GM18858 (cell line): ENCODE data around the gene PSMD2.

Source experiments
- ATAC-seq: cut with Tn5 transposase; IDR thresholded peaks from one replicate; pipeline ENCODE4 v1.9.1; 2021; ENCODE audit not compliant: unreplicated experiment

The PSMD2 gene

DNA sequence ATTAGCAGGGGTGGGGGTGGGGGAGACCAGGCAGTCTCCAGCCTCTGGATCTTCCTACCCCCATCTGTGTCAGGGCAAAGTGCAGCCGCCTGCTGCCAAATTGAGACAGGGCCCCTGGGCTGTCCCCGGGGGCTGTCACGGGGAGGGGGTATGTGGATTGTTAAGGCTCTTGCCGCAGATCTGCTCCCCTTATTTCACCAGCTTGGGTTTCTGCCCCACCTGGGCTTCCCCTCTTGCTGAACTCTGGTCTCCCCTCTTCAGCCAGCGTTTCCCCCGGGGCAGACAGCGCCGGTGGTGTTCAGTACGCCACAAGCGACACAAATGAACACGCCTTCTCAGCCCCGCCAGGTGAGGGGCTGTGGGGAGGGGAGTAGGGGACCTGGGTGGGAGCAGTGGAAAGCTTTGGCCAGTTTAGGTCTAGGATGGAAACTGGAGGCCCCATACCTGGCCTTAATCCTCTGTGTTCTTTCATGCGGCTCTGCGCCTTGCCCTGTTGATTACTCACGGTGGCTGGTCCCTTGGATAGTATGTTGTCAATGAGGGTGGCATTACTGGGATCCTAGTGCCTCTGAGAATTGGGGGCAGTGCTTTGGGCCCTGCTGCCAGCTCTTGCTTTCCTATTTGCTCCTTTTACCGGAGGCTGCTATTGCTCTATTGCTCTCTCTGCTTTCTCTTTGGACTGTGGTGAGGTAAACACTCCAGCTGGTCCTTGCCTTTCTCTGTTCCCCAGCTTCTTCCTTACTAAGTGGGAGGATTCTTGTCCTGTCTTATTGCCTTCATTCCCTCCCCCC, 17.0 kb downstream of the PSMD2 start:
- ATAC-seq, result no peak

DNA sequence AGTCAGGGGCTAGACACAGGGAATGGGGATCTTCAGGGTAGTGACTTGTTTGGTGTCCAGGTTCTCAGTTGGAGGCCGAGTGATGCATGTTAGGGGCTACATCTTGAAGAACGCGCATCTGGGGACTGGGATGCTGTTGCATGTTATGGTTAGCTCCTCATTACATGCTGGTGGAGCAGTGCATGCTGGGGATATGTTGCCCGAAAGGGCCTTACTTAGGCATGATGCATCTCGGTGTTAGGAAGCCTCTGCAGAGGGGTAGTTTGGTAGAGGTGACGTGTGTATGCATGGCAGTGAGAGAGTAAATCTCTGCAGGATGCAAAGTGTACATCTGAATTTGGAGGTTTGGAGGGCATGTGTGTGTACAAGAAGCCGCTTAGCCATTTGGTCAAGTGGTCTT, 17.8 kb downstream of the PSMD2 start:
- no peak for ATAC-seq

DNA sequence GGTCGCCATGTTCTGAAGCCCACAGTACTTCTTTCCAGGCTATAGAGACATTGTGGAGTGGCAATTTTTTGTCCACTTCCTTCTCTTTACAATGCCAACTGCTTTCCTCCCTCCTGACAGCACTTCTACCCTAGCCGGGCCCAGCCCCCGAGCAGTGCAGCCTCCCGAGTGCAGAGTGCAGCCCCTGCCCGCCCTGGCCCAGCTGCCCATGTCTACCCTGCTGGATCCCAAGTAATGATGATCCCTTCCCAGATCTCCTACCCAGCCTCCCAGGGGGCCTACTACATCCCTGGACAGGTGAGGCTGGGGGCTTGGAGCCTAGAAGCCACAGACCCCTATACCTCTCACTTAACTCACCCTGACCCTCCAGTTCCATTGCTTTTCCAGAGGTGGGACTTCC, 18.2 kb downstream of the PSMD2 start:
- ATAC-seq, result no peak

- ATAC-seq, result no peak
These were observed 21.0 kb downstream of the PSMD2 start for GRCh38 chr3:184320104-184320445.

GRCh38 chr3:184321666-184322065, 22.6 kb downstream of the PSMD2 start:
- ATAC-seq, result no peak

- no peak for ATAC-seq
These were observed 23.9 kb downstream of the PSMD2 start for GRCh38 chr3:184322731-184323487.

DNA sequence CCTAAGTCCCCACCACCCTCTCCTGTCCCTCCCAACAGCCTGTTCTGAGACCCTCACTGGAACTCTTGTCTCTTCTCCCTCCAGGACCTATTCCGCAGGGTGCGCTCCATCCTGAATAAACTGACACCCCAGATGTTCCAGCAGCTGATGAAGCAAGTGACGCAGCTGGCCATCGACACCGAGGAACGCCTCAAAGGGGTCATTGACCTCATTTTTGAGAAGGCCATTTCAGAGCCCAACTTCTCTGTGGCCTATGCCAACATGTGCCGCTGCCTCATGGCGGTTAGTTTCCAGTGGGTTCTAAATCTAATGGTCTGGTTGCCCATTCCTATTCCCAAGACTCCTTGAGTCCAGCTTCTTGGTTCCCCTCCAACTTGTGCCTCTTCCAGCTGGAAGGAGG, 24.7 kb downstream of the PSMD2 start:
- no peak for ATAC-seq

DNA sequence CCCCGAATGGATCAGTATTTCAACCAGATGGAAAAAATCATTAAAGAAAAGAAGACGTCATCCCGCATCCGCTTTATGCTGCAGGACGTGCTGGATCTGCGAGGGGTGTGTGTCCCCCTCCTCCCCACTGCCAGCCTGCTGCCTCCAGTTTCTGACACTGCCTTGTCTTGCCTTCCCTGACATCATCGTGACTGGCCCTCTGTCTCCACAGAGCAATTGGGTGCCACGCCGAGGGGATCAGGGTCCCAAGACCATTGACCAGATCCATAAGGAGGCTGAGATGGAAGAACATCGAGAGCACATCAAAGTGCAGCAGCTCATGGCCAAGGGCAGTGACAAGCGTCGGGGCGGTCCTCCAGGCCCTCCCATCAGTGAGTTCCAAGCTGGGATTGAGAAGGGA, 26.2 kb downstream of the PSMD2 start:
- ATAC-seq, result no peak

DNA sequence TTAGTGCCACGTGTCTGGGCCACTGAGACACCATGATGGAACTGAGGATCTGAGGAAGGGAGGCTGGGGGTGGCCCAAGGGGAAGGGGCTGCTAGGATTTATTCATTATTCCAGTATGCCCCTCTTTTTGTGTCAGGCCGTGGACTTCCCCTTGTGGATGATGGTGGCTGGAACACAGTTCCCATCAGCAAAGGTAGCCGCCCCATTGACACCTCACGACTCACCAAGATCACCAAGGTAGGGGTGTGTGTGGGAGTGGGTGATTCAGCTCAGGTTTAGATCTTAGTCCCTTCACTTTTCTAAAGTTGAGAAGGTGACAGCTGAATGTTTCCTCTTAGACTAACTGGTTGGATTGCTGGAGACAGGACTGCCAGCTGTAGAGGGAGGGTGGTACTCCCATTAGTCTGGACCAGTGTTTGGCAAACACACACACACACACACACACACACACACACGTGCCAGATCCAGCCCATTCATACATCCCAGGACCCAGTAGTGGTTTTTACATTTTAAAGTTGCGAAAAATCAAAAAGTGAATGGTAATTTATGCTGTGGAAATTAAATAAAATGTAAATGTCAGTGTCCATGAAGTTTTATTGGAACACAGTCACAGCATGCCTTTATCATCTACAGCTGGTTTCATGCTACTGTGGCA, 26.8 kb downstream of the PSMD2 start:
- no peak for ATAC-seq

- no peak for ATAC-seq
These were observed 28.1 kb downstream of the PSMD2 start for GRCh38 chr3:184327171-184327570.

DNA sequence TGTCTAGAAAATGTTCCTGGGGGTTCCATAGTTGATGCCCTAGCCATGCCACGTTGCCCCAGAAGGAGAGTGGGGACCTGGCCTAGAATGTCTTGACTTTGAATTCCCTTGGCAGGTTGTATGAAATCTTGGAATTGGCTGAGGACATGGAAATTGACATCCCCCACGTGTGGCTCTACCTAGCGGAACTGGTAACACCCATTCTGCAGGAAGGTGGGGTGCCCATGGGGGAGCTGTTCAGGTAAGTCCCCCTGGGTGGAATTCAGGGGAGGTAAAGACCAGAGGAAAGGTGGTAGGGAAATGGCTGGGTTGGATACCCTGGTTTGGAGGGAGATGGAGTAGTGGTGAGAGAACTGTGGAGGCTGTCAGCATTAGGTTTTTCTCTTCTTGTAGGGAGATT, 29.5 kb downstream of the PSMD2 start:
- no peak for ATAC-seq

DNA sequence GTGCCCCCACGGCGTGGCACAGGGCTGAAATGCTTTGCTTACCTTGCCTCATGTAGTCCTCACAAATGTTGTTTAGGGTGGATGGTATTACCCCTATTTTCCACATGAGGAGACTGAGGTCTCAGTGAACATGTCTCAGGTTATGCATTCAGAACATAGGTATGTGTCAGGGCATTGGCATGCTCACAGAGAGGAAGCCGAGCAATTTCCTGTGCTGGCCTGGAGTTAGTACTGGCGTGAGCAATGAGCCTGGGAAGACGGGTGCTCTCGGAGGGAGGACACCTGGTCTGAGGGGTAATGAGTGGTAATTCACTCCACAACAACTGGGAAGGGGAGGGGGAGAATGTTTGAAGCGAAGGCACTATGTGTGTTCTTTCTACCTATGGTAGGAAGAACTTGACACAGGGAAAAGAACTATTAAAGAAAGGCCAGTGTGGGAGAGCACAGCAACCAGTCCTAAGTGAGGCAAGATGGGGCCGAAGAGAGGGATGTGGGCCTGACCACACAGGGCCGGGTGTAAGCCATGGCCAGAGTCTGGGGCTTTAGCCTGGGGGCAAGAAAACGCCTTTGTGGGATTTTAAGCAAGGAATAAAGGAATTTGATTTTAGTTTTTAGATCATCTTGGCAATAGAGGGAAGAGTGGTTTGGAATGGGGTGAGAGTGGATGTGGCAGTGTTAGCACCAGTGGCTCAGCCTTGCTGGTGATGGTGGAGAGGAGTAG, 33.5 kb downstream of the PSMD2 start:
- no peak for ATAC-seq

DNA sequence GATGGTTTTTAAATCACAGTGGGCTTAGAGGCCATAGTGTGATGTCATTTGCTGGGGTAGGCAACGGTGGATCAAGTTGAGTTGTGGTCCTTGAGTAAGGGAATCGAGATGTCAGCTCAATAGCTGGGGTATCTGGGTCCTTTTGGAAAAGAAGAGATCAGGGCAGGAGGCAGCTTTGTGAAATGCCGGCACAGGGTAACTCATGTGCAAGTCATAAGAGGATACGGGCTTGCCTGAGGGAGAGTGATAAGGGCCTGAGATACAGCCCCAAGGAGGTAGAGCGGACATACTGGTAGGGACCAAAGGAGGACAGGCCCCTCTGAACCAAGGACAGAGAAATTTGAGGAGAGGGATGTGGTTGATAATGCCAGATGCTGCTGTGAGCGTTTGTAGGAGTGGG, 34.1 kb downstream of the PSMD2 start:
- ATAC-seq, result no peak

DNA sequence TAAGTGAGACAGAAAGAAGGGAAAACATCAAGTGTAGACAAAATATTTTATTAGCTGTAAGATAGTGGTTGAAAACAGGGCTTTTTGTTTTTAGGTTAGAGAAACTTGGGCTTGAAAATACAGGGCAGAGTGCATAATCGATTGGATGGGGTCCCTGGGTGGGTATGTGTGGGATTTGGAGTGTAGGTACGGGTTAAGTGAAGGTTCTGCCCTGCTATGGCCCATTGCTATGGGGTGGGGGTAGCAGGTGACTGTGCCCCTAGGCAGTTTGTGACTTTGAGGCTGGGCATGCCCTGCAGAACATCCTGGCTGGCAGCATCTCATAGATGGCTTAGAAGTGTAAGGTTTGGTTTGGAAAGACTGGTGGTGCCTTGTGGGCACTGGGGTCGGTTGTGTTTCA, 34.7 kb downstream of the PSMD2 start:
- ATAC-seq, result no peak

GRCh38 chr3:184334470-184335158, 35.6 kb downstream of the PSMD2 start:
- ATAC-seq, result no peak

GRCh38 chr3:184335291-184335660, 36.2 kb downstream of the PSMD2 start:
- peak; percentile 18 for ATAC-seq

DNA sequence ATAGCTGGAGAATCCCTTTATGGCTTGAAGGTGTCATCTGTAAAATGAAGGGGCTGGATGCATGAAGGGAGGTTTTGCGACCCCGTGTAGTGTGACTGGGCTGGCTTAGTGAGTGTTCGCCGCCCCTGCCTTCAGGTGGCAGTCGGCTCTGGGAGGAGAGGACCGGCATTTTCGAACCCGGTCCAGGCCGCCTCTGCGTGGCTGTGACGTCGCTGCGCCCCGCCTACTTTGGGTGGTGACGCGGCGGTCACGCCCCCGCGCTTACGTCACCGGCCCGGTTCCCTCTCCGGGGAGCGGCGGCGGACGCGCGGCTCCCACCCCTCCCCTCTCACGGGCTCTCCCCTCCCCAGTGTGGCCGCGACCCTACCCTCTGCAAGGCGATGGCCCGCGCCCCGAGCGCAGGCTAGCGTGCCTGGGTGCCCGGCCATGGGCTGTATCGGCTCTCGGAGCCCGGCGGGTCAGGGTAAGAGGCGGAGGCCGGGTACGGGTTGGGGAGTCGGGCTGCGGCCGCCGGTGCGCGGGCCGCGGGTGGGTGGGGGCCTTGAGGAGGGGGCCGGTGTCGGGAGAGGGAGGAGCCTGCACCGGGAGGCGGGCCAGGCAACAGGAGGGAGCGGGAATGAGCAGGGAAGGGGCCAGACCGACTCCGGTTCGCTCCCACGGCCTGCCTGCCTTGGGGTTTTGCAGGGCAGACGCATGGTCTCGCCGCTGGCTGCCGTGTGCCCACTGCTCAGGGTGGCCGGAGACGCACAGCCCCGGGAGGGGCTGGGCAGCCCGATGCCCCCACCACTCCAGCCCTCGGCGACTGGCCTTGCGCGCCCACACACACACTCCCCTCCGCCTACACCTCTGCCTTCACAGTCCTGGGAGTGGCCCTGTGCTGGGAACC, 36.9 kb downstream of the PSMD2 start:
- peak; percentile 61 for ATAC-seq

GRCh38 chr3:184336547-184337398, 37.7 kb downstream of the PSMD2 start:
- no peak for ATAC-seq

DNA sequence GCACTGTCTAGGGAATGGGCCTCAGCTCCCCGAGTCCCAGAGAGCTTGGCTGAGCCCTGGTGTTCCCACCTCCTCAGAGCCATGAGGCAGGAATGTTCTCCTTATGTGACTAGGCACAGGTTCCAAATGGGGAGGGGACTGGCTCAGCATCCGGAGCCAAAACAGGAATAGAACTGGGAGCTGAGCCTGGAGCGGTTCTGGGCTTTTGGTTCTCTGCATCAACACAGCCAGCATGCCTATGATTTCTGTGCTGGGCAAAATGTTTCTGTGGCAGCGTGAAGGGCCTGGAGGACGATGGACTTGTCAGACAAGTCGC, 38.3 kb downstream of the PSMD2 start, which contains the start of gene FAM131A:
FAM131A (plus strand) TSS at position 202 of the 316 bp plus-strand sequence; CDS start at position 233, 31 bp downstream.
- ATAC-seq, result no peak
